ENCODE measurements around the gene KLHL14. TPM values are rescaled to one million over a fixed set of nuclear protein-coding genes. Genes with fewer than 3 reads are reported as not detected.

Gene KLHL14
- total RNA-seq, 1 donor from 2014 or later = 0.13 TPM

- no peak overlapping the region for H3K4me3 Mint-ChIP-seq
Measured at GRCh38 chr18:32730068-32730467, 42.8 kb downstream of the KLHL14 start.

GRCh38 chr18:32724071-32724749 is 48.6 kb downstream of the KLHL14 start:
- no peak overlapping the region for H3K4me3 Mint-ChIP-seq
- H3K36me3 Mint-ChIP-seq = peaks cover 34% of the 10 kb centered on the region
- no peak for TF ChIP-seq CTCF (IDR thresholded peaks at IDR 0.05)
- DNase-seq (ENCODE audit: low spot score) = no peak
- H3K36me3 ChIP-seq = no peaks in the 10 kb centered on the region
- H3K9me3 Mint-ChIP-seq = no peaks in the 10 kb centered on the region
- H3K27ac ChIP-seq = no peak overlapping the region
- H3K4me2 ChIP-seq = no peak overlapping the region
- peaks cover 4% of the 10 kb centered on the region for H3K27me3 Mint-ChIP-seq (ENCODE audit: insufficient read depth, low read depth)
- peaks cover 17% of the 10 kb centered on the region for H3K4me1 Mint-ChIP-seq
- H3K27me3 ChIP-seq = no peaks in the 10 kb centered on the region
- no peak overlapping the region for H2AFZ ChIP-seq (replicated peaks)
- H3K79me2 ChIP-seq (ENCODE audit: low read depth) = no peaks in the 10 kb centered on the region
- H3K9ac ChIP-seq = no peak overlapping the region
- H3K4me3 ChIP-seq = no peak overlapping the region
- no peaks in the 10 kb centered on the region for H4K20me1 ChIP-seq (ENCODE audit: low read depth)
- no peaks in the 10 kb centered on the region for H3K9me3 ChIP-seq (ENCODE audit: low read depth)
- H3K27ac Mint-ChIP-seq = no peak overlapping the region
- no peaks in the 10 kb centered on the region for H3K4me1 ChIP-seq
- no peaks in the 10 kb centered on the region for H3F3A ChIP-seq (ENCODE audit: low read depth)

More at GRCh38 chr18:32730068-32730467, 42.8 kb downstream of the KLHL14 start:
- H3K9me3 ChIP-seq (ENCODE audit: low read depth) = no peaks in the 10 kb centered on the region
- Mint-ChIP-seq H3K27ac (no peak overlapping the region), H3K36me3 (peaks cover 39% of the 10 kb centered on the region), H3K9me3 (peaks cover 3% of the 10 kb centered on the region), H3K27me3 (ENCODE audit: insufficient read depth, low read depth) (no peaks in the 10 kb centered on the region), H3K4me1 (peaks cover 24% of the 10 kb centered on the region)
- H3K9ac ChIP-seq = no peak overlapping the region
- DNase-seq (ENCODE audit: low spot score) = no peak
- H3K79me2 ChIP-seq (ENCODE audit: low read depth) = no peaks in the 10 kb centered on the region
- no peak overlapping the region for H3K27ac ChIP-seq
- H3K4me2 ChIP-seq = no peak overlapping the region
- H3K4me1 ChIP-seq = no peaks in the 10 kb centered on the region
- no peak overlapping the region for H3K4me3 ChIP-seq
- no peaks in the 10 kb centered on the region for H3F3A ChIP-seq (ENCODE audit: low read depth)
- TF ChIP-seq EZH2 (IDR thresholded peaks at IDR 0.05) (no peak), CTCF (IDR thresholded peaks at IDR 0.05) (no peak), EZH2phosphoT487 (IDR thresholded peaks at IDR 0.05) (no peak)
- H4K20me1 ChIP-seq (ENCODE audit: low read depth) = no peaks in the 10 kb centered on the region
- H2AFZ ChIP-seq (replicated peaks) = no peak overlapping the region
- no peaks in the 10 kb centered on the region for H3K36me3 ChIP-seq
- no peaks in the 10 kb centered on the region for H3K27me3 ChIP-seq

GRCh38 chr18:32722279-32722678 is 50.5 kb downstream of the KLHL14 start:
- Histone ChIP-seq H3K9me3 (ENCODE audit: low read depth) (no peaks in the 10 kb centered on the region), H3K9ac (no peak overlapping the region), H3F3A (ENCODE audit: low read depth) (no peaks in the 10 kb centered on the region), H3K4me2 (no peak overlapping the region), H3K36me3 (no peaks in the 10 kb centered on the region), H3K4me3 (no peak overlapping the region), H2AFZ (replicated peaks) (no peak overlapping the region), H3K27me3 (no peaks in the 10 kb centered on the region), H3K4me1 (no peaks in the 10 kb centered on the region), H4K20me1 (ENCODE audit: low read depth) (no peaks in the 10 kb centered on the region), H3K27ac (no peak overlapping the region), H3K79me2 (ENCODE audit: low read depth) (no peaks in the 10 kb centered on the region)
- no peak for TF ChIP-seq EZH2phosphoT487 (IDR thresholded peaks at IDR 0.05)
- no peak for TF ChIP-seq EZH2 (IDR thresholded peaks at IDR 0.05)
- no peak for TF ChIP-seq CTCF (IDR thresholded peaks at IDR 0.05)
- Mint-ChIP-seq H3K4me3 (no peak overlapping the region), H3K27me3 (ENCODE audit: insufficient read depth, low read depth) (peaks cover 4% of the 10 kb centered on the region), H3K36me3 (peaks cover 36% of the 10 kb centered on the region), H3K9me3 (no peaks in the 10 kb centered on the region), H3K27ac (no peak overlapping the region), H3K4me1 (peaks cover 11% of the 10 kb centered on the region)
- no peak for DNase-seq (ENCODE audit: low spot score)

Measured in neural progenitor cell (in vitro differentiated cells).